CD4-positive, alpha-beta T cell treated with Interleukin-21 for 1 hour (primary cell): ENCODE measurements around the gene SLC25A4.
A peak's percentile ranks its signal among the peaks of the same experiment; 100 is the strongest.

Source experiments
- DNase-seq: peaks from one replicate; pipeline ENCODE4 v3.0.0-alpha.2; 2020

SLC25A4 gene

GRCh38 chr4:185122681-185123345 lies 20.3 kb upstream of the SLC25A4 start:
- no peak for DNase-seq

- DNase-seq: no peak
Measured at GRCh38 chr4:185124006-185124405, 19.1 kb upstream of the SLC25A4 start.

GRCh38 chr4:185127021-185127925 lies 15.8 kb upstream of the SLC25A4 start:
- DNase-seq: no peak

GRCh38 chr4:185128272-185129119 lies 14.6 kb upstream of the SLC25A4 start:
- DNase-seq: peak; percentile 34

- DNase-seq: peak; percentile 58
Measured at GRCh38 chr4:185134307-185134869, 8.7 kb upstream of the SLC25A4 start.

- no peak for DNase-seq
Measured at GRCh38 chr4:185137233-185137925, 5.7 kb upstream of the SLC25A4 start.

GRCh38 chr4:185138161-185138560 lies 4.9 kb upstream of the SLC25A4 start:
- DNase-seq: no peak

GRCh38 chr4:185139736-185140135 lies 3.3 kb upstream of the SLC25A4 start:
- DNase-seq: no peak

- no peak for DNase-seq
Measured at GRCh38 chr4:185141777-185142176, 1.3 kb upstream of the SLC25A4 start.

GRCh38 chr4:185142564-185142911 lies 528 bp upstream of the SLC25A4 start:
- DNase-seq: no peak

- DNase-seq: peak; percentile 26
Measured at GRCh38 chr4:185143601-185143969, 519 bp downstream of the SLC25A4 start.

- no peak for DNase-seq
Measured at GRCh38 chr4:185144601-185145240, 1.7 kb downstream of the SLC25A4 start.

- no peak for DNase-seq
Measured at GRCh38 chr4:185145572-185145971, 2.5 kb downstream of the SLC25A4 start.

GRCh38 chr4:185149392-185149791 lies 6.3 kb downstream of the SLC25A4 start:
- no peak for DNase-seq

- DNase-seq: no peak
Measured at GRCh38 chr4:185151296-185151695, 8.2 kb downstream of the SLC25A4 start.

GRCh38 chr4:185165605-185166063 lies 22.6 kb downstream of the SLC25A4 start:
- peak; percentile 62 for DNase-seq

- no peak for DNase-seq
Measured at GRCh38 chr4:185167234-185167633, 24.2 kb downstream of the SLC25A4 start.

GRCh38 chr4:185171373-185172071 lies 28.5 kb downstream of the SLC25A4 start:
- no peak for DNase-seq

- DNase-seq: no peak
Measured at GRCh38 chr4:185179488-185179887, 36.4 kb downstream of the SLC25A4 start.

GRCh38 chr4:185182239-185182638 lies 39.2 kb downstream of the SLC25A4 start:
- DNase-seq: no peak

- DNase-seq: peak; percentile 83
Measured at GRCh38 chr4:185183622-185184281, 40.7 kb downstream of the SLC25A4 start.
